ENCODE data around the gene WDFY3.

Gene WDFY3

DNA sequence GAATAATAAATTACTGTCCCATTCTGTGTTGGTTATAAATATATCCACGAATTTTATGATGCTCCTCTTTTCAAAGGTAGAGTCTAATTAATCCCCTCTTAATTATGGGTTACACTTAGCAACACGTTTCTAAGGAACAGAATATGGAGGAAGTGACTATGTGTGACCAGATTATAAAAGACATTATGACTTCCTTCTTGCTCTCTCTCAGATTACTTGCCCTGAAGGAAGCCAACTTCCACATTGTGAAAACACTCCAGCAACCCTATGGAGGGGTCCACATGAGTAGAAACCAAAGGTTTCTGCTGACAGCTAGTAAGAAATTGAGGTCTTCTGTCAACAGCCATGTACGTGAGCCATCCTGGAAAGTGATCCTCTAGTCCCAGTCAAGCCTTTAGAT is 59.3 kb downstream of the WDFY3 start:
- TF ChIP-seq MAX (IDR thresholded peaks at IDR 0.05) (no peak), CREB1 (IDR thresholded peaks at IDR 0.05; ENCODE audit: low read depth) (no peak), ZBTB7A (IDR thresholded peaks at IDR 0.05; ENCODE audit: low read depth) (no peak), TEAD4 (IDR thresholded peaks at IDR 0.05) (no peak), NFIC (IDR thresholded peaks at IDR 0.05) (no peak)

GRCh38 chr4:84905646-84906045 is 60.8 kb downstream of the WDFY3 start:
- TF ChIP-seq TCF12 (IDR thresholded peaks at IDR 0.05; ENCODE audit: low read depth): no peak

- no peak for TF ChIP-seq CEBPB (IDR thresholded peaks at IDR 0.05)
- no peak for TF ChIP-seq EP300 (IDR thresholded peaks at IDR 0.05; ENCODE audit: borderline replicate concordance)
- no peak for TF ChIP-seq ZBTB7A (IDR thresholded peaks at IDR 0.05; ENCODE audit: low read depth)
- no peak for TF ChIP-seq CREB1 (IDR thresholded peaks at IDR 0.05; ENCODE audit: low read depth)
- no peak for TF ChIP-seq FOXM1 (IDR thresholded peaks at IDR 0.05; ENCODE audit: borderline replicate concordance, low read depth)
- TF ChIP-seq NFIC (IDR thresholded peaks at IDR 0.05): no peak
- TF ChIP-seq YY1 (IDR thresholded peaks at IDR 0.05; ENCODE audit: low read depth): no peak
- TF ChIP-seq EGR1 (IDR thresholded peaks at IDR 0.05): no peak
- TF ChIP-seq TEAD4 (IDR thresholded peaks at IDR 0.05): no peak
- TF ChIP-seq TCF12 (IDR thresholded peaks at IDR 0.05; ENCODE audit: low read depth): no peak
Observed at GRCh38 chr4:84901740-84902281, 64.7 kb downstream of the WDFY3 start.

DNA sequence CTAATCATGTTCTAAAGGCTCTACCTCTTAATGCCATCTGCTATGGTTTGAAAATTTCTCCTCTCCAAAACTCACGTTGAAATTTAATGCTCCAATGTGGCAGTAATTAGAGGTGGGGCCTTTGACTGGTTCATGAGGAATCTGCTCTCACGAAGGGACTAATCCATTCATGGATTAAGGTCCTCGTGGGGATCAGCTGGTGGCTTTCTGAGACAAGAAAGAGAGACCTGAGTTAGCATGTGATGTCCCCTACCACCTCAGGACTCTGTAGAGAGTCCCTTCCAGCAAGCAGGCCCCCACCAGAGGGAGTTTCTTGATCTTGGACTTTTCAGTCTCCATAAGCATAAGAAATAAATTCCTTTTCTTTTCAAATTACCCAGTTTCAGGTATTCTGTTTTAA is 65.3 kb downstream of the WDFY3 start:
- TF ChIP-seq YY1 (IDR thresholded peaks at IDR 0.05; ENCODE audit: low read depth) (no peak), NFIC (IDR thresholded peaks at IDR 0.05) (no peak), MAX (IDR thresholded peaks at IDR 0.05) (no peak), TEAD4 (IDR thresholded peaks at IDR 0.05) (no peak), TCF12 (IDR thresholded peaks at IDR 0.05; ENCODE audit: low read depth) (no peak), ZBTB7A (IDR thresholded peaks at IDR 0.05; ENCODE audit: low read depth) (no peak), RAD21 (IDR thresholded peaks at IDR 0.05; ENCODE audit: low read depth) (no peak), USF1 (IDR thresholded peaks at IDR 0.05) (no peak), CEBPB (IDR thresholded peaks at IDR 0.05) (no peak), TAF1 (IDR thresholded peaks at IDR 0.05; ENCODE audit: low read depth) (no peak), CREB1 (IDR thresholded peaks at IDR 0.05; ENCODE audit: low read depth) (no peak), EGR1 (IDR thresholded peaks at IDR 0.05) (no peak), EP300 (IDR thresholded peaks at IDR 0.05; ENCODE audit: borderline replicate concordance) (no peak), FOXM1 (IDR thresholded peaks at IDR 0.05; ENCODE audit: borderline replicate concordance, low read depth) (no peak), REST (IDR thresholded peaks at IDR 0.05; ENCODE audit: low read depth) (no peak)

- TF ChIP-seq NFIC (IDR thresholded peaks at IDR 0.05): no peak
Observed at GRCh38 chr4:84899616-84900015, 66.9 kb downstream of the WDFY3 start.

- TF ChIP-seq TEAD4 (IDR thresholded peaks at IDR 0.05): no peak
- no peak for TF ChIP-seq MAX (IDR thresholded peaks at IDR 0.05)
- no peak for TF ChIP-seq CEBPB (IDR thresholded peaks at IDR 0.05)
- TF ChIP-seq RAD21 (IDR thresholded peaks at IDR 0.05; ENCODE audit: low read depth): no peak
Observed at GRCh38 chr4:84897516-84897915, 69.0 kb downstream of the WDFY3 start.

DNA sequence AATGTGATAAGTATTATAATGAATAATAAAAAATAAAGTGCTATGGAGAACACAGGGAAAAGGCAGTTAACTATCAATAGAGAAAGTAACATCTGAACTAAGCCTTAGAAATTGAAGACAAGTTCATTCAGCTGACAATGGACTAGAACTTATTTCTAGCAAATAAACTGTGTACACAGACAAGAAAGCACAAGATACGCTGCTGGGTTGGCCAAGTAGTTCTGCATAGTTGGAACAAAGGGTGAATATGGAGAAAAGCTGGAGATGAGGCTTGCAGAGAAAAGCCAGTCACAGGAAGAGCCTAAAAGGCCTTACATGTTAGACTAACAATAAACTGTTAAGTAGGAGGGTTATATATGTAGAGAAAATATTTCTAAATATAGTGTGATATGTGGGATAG is 71.2 kb downstream of the WDFY3 start:
- no peak for TF ChIP-seq REST (IDR thresholded peaks at IDR 0.05; ENCODE audit: low read depth)
- TF ChIP-seq NFIC (IDR thresholded peaks at IDR 0.05): no peak
- no peak for TF ChIP-seq ZBTB7A (IDR thresholded peaks at IDR 0.05; ENCODE audit: low read depth)
- TF ChIP-seq TCF12 (IDR thresholded peaks at IDR 0.05; ENCODE audit: low read depth): no peak

DNA sequence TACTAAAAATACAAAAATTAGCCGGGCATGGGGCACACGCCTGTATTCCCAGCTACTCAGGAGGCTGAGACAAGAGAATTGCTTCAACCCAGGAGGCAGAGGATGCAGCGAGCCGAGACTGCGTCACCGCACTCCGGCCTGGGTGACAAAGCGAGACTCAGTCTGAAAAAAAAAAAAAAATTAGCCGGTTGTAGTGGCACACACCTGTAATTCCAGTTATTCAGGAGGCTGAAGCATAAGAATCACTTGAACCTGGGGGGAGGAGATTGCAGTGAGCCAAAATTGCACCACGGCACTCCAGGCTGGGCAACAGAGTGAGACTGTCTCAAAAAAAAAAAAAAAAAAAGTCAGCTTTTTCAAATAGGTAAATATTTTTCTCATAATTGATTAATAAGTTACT is 71.9 kb downstream of the WDFY3 start:
- TF ChIP-seq CREB1 (IDR thresholded peaks at IDR 0.05; ENCODE audit: low read depth) (no peak), MAX (IDR thresholded peaks at IDR 0.05) (no peak), YY1 (IDR thresholded peaks at IDR 0.05; ENCODE audit: low read depth) (no peak), EP300 (IDR thresholded peaks at IDR 0.05; ENCODE audit: borderline replicate concordance) (no peak), TAF1 (IDR thresholded peaks at IDR 0.05; ENCODE audit: low read depth) (no peak)
